Liver (tissue), 9 donors: ENCODE measurements around the gene HERPUD2. TPM values are rescaled to one million over a fixed set of nuclear protein-coding genes. Genes with fewer than 3 reads are reported as not detected.

Experiments used
- DNase-seq: peaks from one replicate; pipeline ENCODE4 v3.0.0-alpha.2; 2017; ENCODE audit warnings: low spot score
- H3K27ac ChIP-seq, 2 donors: one replicate each; pipeline ENCODE4 v1.7.0; 2013; ENCODE audit warnings: inconsistent platforms in 2 of 2, low read length in 2 of 2, control low read depth in 1 of 2, low read depth in 1 of 2, mild to moderate bottlenecking in 1 of 2
- H3K27me3 ChIP-seq, 4 donors: one replicate each; pipeline versions ENCODE4 v1.6.1 to v1.7.0; 2013; ENCODE audit warnings: low read length in 3 of 4, inconsistent platforms in 1 of 4, mild to moderate bottlenecking in 1 of 4, moderate library complexity in 1 of 4; ENCODE audit not compliant: control insufficient read depth in 4 of 4, insufficient read depth in 4 of 4
- H3K36me3 ChIP-seq, 4 donors: one replicate each; pipeline versions ENCODE4 v1.6.1 to v1.7.0; 2013; ENCODE audit warnings: low read length in 3 of 4, mild to moderate bottlenecking in 3 of 4, low read depth in 1 of 4, moderate library complexity in 1 of 4; ENCODE audit not compliant: control insufficient read depth in 4 of 4, insufficient read depth in 3 of 4
- H3K4me1 ChIP-seq, 4 donors: one replicate each; pipeline versions ENCODE4 v1.6.1 to v1.7.0; 2013; ENCODE audit warnings: low read length in 3 of 4, mild to moderate bottlenecking in 3 of 4, moderate library complexity in 1 of 4; ENCODE audit not compliant: control insufficient read depth in 4 of 4, insufficient read depth in 4 of 4
- H3K4me3 ChIP-seq, 3 donors: one replicate each; pipeline versions ENCODE4 v1.6.1 to v1.7.0; 2013; ENCODE audit warnings: low read length in 3 of 3, control low read depth in 1 of 3, low read depth in 1 of 3, mild to moderate bottlenecking in 1 of 3
- H3K9ac ChIP-seq, 2 donors: one replicate each; pipeline ENCODE4 v1.7.0; 2013; ENCODE audit warnings: low read length in 2 of 2, mild to moderate bottlenecking in 2 of 2, moderate library complexity in 2 of 2, control low read depth in 1 of 2, low read depth in 1 of 2
- H3K9me3 ChIP-seq, 4 donors: one replicate each; pipeline versions ENCODE4 v1.6.1 to v1.7.0; 2013; ENCODE audit warnings: low read length in 3 of 4; ENCODE audit not compliant: control insufficient read depth in 4 of 4
- EGR1 ChIP-seq, 2 donors: IDR thresholded peaks; 2 replicates each; pipeline ENCODE4 v1.6.1; 2016 to 2018; ENCODE audit warnings: antibody characterized with exemption in 2 of 2, low read depth in 2 of 2
- GABPA ChIP-seq, 2 donors: IDR thresholded peaks in 1 of 2; conservative IDR thresholded peaks in 1 of 2; 2 replicates each; pipeline ENCODE4 v1.6.1; 2016; ENCODE audit warnings: antibody characterized with exemption in 2 of 2, mild to moderate bottlenecking in 1 of 2, moderate library complexity in 1 of 2
- HNF4A ChIP-seq, 2 donors: conservative IDR thresholded peaks; 2 replicates each; pipeline ENCODE4 v1.6.1; 2016; ENCODE audit warnings: antibody characterized with exemption in 2 of 2, mild to moderate bottlenecking in 2 of 2
- HNF4G ChIP-seq: IDR thresholded peaks from 2 replicates; pipeline ENCODE4 v1.6.1; 2016; ENCODE audit warnings: antibody characterized with exemption
- JUND ChIP-seq, 2 donors: IDR thresholded peaks; 2 replicates each; pipeline ENCODE4 v1.6.1; 2016; ENCODE audit warnings: antibody characterized with exemption in 2 of 2
- NR2F2 ChIP-seq: IDR thresholded peaks from 2 replicates; pipeline ENCODE4 v1.6.1; 2016; ENCODE audit warnings: antibody characterized with exemption
- RAD21 ChIP-seq, 2 donors: IDR thresholded peaks; 2 replicates each; pipeline ENCODE4 v1.6.1; 2016; ENCODE audit warnings: antibody characterized with exemption in 2 of 2, mild to moderate bottlenecking in 2 of 2
- RXRA ChIP-seq, 2 donors: IDR thresholded peaks; 2 replicates each; pipeline ENCODE4 v1.6.1; 2017 to 2018; ENCODE audit warnings: antibody characterized with exemption in 2 of 2, mild to moderate bottlenecking in 1 of 2
- SP1 ChIP-seq: IDR thresholded peaks from 2 replicates; pipeline ENCODE4 v1.6.1; 2018; ENCODE audit warnings: antibody characterized with exemption, mild to moderate bottlenecking
- YY1 ChIP-seq: IDR thresholded peaks from 2 replicates; pipeline ENCODE4 v1.6.1; 2016; ENCODE audit warnings: antibody characterized with exemption, mild to moderate bottlenecking
- WGBS: extraction: QIAGEN DNeasy Blood & Tissue Kit; methylation state at CpG from one replicate; pipeline ENCODE4 v1.1.7; 2013; 5-methylcytosine and 5-hydroxymethylcytosine counted together
- polyA plus RNA-seq, 2 donors: library from polyadenylated mRNA; stranded (reverse) in 1 of 2; unstranded in 1 of 2; fragments of 200-250 nt in 1 of 2; fragments of >200 nt in 1 of 2; fragmentation: Nextera tagmentation in 1 of 2; extraction: Ambion mirVana in 1 of 2; gene quantifications; one replicate each; pipeline versions ENCODE4 v1.2.1 to v1.2.3, GENCODE V29; 2013 to 2015
- total RNA-seq, 2 donors: library from RNA; depleted of rRNA; stranded (reverse); fragments of >200 nt; gene quantifications; one replicate each; pipeline ENCODE4 v1.2.3, GENCODE V29; 2014
- TF ChIP-seq, protein P1 (sequence below): IDR thresholded peaks from 2 replicates; pipeline ENCODE4 v1.6.1; 2016; ENCODE audit warnings: antibody characterized with exemption, mild to moderate bottlenecking
- TF ChIP-seq, protein P2 (sequence below): IDR thresholded peaks from 2 replicates; pipeline ENCODE4 v1.6.1; 2016; ENCODE audit warnings: antibody characterized with exemption
- TF ChIP-seq, protein P3 (sequence below): IDR thresholded peaks from 2 replicates; pipeline ENCODE4 v1.6.1; 2016; ENCODE audit warnings: antibody characterized with exemption
- TF ChIP-seq, protein P4 (sequence below): IDR thresholded peaks from 2 replicates; pipeline ENCODE4 v1.6.1; 2016; ENCODE audit warnings: antibody characterized with exemption
- TF ChIP-seq, protein P5 (sequence below): fragments of 150-350 bp; IDR thresholded peaks from 2 replicates; pipeline ENCODE4 v1.5.1; 2017; ENCODE audit warnings: improper control_type of control experiment, low read depth, low read length; ENCODE audit not compliant: missing input control
- donor health status: healthy.
- donor health status: healthy.
- donor health status: healthy.
- donor health status: healthy.
- donor health status: healthy.

The HERPUD2 gene
- total and polyA plus RNA-seq, 4 donors = 9.7 to 22.0 (median 13.7) TPM

DNA sequence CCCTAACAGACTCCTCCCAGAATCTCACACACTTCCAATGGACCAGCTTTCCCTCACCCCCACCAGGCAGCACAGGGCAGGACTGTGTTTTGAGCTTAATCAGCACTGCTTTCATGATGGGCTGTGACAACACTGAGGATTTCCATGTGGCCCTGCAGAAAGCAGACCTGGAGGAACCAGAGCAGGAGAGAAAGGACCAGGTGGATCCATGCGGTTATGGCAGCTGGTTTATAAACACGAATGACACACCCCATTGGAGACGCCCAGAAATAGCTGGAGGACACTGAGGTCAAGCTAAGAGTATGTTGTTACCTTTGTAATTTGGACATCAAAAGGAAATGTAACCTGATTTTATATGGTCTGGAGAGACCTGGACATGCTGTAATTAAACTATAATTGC lies 31.7 kb upstream of the HERPUD2 start:
- Histone ChIP-seq H3K36me3 (no peaks in the 10 kb centered on the region), H3K4me3 (no peak overlapping the region), H3K27ac (no peak overlapping the region), H3K27me3 (no peaks in the 10 kb centered on the region), H3K4me1 (no peaks in the 10 kb centered on the region), H3K9ac (no peak overlapping the region), H3K9me3 (no peaks in the 10 kb centered on the region)
- TF ChIP-seq, protein P1, sequence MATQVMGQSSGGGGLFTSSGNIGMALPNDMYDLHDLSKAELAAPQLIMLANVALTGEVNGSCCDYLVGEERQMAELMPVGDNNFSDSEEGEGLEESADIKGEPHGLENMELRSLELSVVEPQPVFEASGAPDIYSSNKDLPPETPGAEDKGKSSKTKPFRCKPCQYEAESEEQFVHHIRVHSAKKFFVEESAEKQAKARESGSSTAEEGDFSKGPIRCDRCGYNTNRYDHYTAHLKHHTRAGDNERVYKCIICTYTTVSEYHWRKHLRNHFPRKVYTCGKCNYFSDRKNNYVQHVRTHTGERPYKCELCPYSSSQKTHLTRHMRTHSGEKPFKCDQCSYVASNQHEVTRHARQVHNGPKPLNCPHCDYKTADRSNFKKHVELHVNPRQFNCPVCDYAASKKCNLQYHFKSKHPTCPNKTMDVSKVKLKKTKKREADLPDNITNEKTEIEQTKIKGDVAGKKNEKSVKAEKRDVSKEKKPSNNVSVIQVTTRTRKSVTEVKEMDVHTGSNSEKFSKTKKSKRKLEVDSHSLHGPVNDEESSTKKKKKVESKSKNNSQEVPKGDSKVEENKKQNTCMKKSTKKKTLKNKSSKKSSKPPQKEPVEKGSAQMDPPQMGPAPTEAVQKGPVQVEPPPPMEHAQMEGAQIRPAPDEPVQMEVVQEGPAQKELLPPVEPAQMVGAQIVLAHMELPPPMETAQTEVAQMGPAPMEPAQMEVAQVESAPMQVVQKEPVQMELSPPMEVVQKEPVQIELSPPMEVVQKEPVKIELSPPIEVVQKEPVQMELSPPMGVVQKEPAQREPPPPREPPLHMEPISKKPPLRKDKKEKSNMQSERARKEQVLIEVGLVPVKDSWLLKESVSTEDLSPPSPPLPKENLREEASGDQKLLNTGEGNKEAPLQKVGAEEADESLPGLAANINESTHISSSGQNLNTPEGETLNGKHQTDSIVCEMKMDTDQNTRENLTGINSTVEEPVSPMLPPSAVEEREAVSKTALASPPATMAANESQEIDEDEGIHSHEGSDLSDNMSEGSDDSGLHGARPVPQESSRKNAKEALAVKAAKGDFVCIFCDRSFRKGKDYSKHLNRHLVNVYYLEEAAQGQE = no peak
- TF ChIP-seq, protein P2, sequence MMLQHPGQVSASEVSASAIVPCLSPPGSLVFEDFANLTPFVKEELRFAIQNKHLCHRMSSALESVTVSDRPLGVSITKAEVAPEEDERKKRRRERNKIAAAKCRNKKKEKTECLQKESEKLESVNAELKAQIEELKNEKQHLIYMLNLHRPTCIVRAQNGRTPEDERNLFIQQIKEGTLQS = no peak
- WGBS = 90% methylated on average over 3 of the region's 3 CpGs
- DNase-seq = no peak

DNA sequence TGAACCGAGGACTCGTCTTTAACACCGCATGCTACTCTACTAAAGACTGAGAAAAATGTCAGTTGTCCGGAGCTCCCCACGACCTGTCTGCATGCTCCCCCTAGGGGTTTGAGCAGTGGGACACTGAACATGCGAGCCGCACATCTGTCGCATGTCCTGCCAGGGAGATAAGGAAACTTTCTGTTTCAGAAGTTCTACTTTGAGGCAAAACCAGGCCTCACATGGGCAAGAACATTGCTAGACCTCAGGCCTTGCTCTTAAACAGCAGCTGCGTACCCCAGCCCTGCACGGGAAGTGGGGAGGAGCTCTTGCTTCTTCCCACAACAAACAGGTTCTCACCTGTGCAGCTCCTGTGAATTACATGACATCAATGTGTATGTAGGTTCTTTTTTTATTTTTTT lies 30.3 kb upstream of the HERPUD2 start:
- Histone ChIP-seq H3K4me1 (no peaks in the 10 kb centered on the region), H3K9ac (no peak overlapping the region), H3K27me3 (no peaks in the 10 kb centered on the region), H3K9me3 (no peaks in the 10 kb centered on the region), H3K4me3 (no peak overlapping the region), H3K36me3 (no peaks in the 10 kb centered on the region), H3K27ac (no peak overlapping the region)
- WGBS = 86% methylated on average over 10 of the region's 10 CpGs
- no peak for DNase-seq
- no peak for TF ChIP-seq NR2F2
- no peak for TF ChIP-seq YY1
- TF ChIP-seq EGR1 (IDR thresholded peaks at IDR 0.05; ENCODE audit: low read depth in 2 of 2) = no peak
- TF ChIP-seq RXRA (IDR thresholded peaks at IDR 0.05) = no peak
- no peak for TF ChIP-seq RAD21 (IDR thresholded peaks at IDR 0.05)
- TF ChIP-seq, protein P1 = no peak
- TF ChIP-seq HNF4A (conservative IDR thresholded peaks at IDR 0.05) = no peak
- no peak for TF ChIP-seq GABPA (IDR thresholded peaks at IDR 0.05 in 1 of 2, conservative IDR thresholded peaks at IDR 0.05 in 1 of 2)
- TF ChIP-seq HNF4G = no peak
- TF ChIP-seq, protein P2 = no peak
- no peak for TF ChIP-seq JUND (IDR thresholded peaks at IDR 0.05)
- TF ChIP-seq, protein P3, sequence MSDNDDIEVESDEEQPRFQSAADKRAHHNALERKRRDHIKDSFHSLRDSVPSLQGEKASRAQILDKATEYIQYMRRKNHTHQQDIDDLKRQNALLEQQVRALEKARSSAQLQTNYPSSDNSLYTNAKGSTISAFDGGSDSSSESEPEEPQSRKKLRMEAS = no peak
- TF ChIP-seq SP1 = no peak
- TF ChIP-seq, protein P4, sequence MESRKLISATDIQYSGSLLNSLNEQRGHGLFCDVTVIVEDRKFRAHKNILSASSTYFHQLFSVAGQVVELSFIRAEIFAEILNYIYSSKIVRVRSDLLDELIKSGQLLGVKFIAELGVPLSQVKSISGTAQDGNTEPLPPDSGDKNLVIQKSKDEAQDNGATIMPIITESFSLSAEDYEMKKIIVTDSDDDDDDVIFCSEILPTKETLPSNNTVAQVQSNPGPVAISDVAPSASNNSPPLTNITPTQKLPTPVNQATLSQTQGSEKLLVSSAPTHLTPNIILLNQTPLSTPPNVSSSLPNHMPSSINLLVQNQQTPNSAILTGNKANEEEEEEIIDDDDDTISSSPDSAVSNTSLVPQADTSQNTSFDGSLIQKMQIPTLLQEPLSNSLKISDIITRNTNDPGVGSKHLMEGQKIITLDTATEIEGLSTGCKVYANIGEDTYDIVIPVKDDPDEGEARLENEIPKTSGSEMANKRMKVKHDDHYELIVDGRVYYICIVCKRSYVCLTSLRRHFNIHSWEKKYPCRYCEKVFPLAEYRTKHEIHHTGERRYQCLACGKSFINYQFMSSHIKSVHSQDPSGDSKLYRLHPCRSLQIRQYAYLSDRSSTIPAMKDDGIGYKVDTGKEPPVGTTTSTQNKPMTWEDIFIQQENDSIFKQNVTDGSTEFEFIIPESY = no peak
- TF ChIP-seq, protein P5, sequence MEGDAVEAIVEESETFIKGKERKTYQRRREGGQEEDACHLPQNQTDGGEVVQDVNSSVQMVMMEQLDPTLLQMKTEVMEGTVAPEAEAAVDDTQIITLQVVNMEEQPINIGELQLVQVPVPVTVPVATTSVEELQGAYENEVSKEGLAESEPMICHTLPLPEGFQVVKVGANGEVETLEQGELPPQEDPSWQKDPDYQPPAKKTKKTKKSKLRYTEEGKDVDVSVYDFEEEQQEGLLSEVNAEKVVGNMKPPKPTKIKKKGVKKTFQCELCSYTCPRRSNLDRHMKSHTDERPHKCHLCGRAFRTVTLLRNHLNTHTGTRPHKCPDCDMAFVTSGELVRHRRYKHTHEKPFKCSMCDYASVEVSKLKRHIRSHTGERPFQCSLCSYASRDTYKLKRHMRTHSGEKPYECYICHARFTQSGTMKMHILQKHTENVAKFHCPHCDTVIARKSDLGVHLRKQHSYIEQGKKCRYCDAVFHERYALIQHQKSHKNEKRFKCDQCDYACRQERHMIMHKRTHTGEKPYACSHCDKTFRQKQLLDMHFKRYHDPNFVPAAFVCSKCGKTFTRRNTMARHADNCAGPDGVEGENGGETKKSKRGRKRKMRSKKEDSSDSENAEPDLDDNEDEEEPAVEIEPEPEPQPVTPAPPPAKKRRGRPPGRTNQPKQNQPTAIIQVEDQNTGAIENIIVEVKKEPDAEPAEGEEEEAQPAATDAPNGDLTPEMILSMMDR = no peak
